ENCODE data around the gene LINGO1.

Gene LINGO1

GRCh38 chr15:77622934-77623754, 9.6 kb downstream of the LINGO1 start:
- Histone ChIP-seq H3K4me3 (no peak overlapping the region), H3K36me3 (no peaks in the 10 kb centered on the region), H3K9me3 (no peaks in the 10 kb centered on the region), H3K4me1 (peaks cover 0 to 5% (median 0%) of the 10 kb centered on the region in 4 donors), H3K27me3 (peaks cover 0 to 22% of the 10 kb centered on the region in 2 donors), H3K27ac (no peak overlapping the region)
- intact Hi-C loops (cut with DNase I; ENCODE audit: low total_unique reads), result no loop called here
- TF ChIP-seq CTCF (IDR thresholded peaks at IDR 0.05), result no peak
- DNase-seq, result no peak

GRCh38 chr15:77622209-77622933, 10.3 kb downstream of the LINGO1 start:
- intact Hi-C loops (cut with DNase I; ENCODE audit: low total_unique reads), result no loop called here
- Histone ChIP-seq H3K4me3 (no peak overlapping the region), H3K36me3 (no peaks in the 10 kb centered on the region), H3K4me1 (peaks cover 0 to 5% (median 0%) of the 10 kb centered on the region in 4 donors), H3K27me3 (peaks cover 0 to 22% of the 10 kb centered on the region in 2 donors), H3K9me3 (no peaks in the 10 kb centered on the region), H3K27ac (no peak overlapping the region)
- no peak for DNase-seq
- no peak for TF ChIP-seq CTCF (IDR thresholded peaks at IDR 0.05)

GRCh38 chr15:77621847-77622208, 10.9 kb downstream of the LINGO1 start:
- H3K4me3 ChIP-seq, result no peak overlapping the region
- no peaks in the 10 kb centered on the region for H3K36me3 ChIP-seq
- peaks cover 0 to 5% (median 0%) of the 10 kb centered on the region in 4 donors for H3K4me1 ChIP-seq
- no peak for TF ChIP-seq CTCF (IDR thresholded peaks at IDR 0.05)
- no peak overlapping the region for H3K27ac ChIP-seq
- intact Hi-C loops (cut with DNase I; ENCODE audit: low total_unique reads), result no loop called here
- no peaks in the 10 kb centered on the region for H3K9me3 ChIP-seq
- H3K27me3 ChIP-seq, result peaks cover 0 to 22% of the 10 kb centered on the region in 2 donors
- no peak for DNase-seq

GRCh38 chr15:77620960-77621647, 11.6 kb downstream of the LINGO1 start:
- no peak for DNase-seq
- intact Hi-C loops (cut with DNase I; ENCODE audit: low total_unique reads), result no loop called here
- Histone ChIP-seq H3K4me1 (peaks cover 0 to 5% (median 0%) of the 10 kb centered on the region in 4 donors), H3K27me3 (peaks cover 0 to 22% of the 10 kb centered on the region in 2 donors), H3K9me3 (no peaks in the 10 kb centered on the region), H3K4me3 (no peak overlapping the region), H3K36me3 (no peaks in the 10 kb centered on the region), H3K27ac (no peak overlapping the region)
- no peak for TF ChIP-seq CTCF (IDR thresholded peaks at IDR 0.05)

GRCh38 chr15:77620297-77620696, 12.4 kb downstream of the LINGO1 start:
- no peak for TF ChIP-seq CTCF (IDR thresholded peaks at IDR 0.05)
- intact Hi-C loops (cut with DNase I; ENCODE audit: low total_unique reads), result no loop called here
- H3K27ac ChIP-seq, result no peak overlapping the region
- no peak overlapping the region for H3K4me3 ChIP-seq
- H3K36me3 ChIP-seq, result no peaks in the 10 kb centered on the region
- no peak for DNase-seq
- peaks cover 0 to 5% (median 0%) of the 10 kb centered on the region in 4 donors for H3K4me1 ChIP-seq
- H3K27me3 ChIP-seq, result peaks cover 0 to 19% of the 10 kb centered on the region in 2 donors
- H3K9me3 ChIP-seq, result no peaks in the 10 kb centered on the region
